ENCODE results near the gene ZNF106.

ZNF106 gene

GRCh38 chr15:42474827-42475226 lies 16.1 kb downstream of the ZNF106 start:
- no peak for DNase-seq (ENCODE audit: low read depth)

- no peak for DNase-seq (ENCODE audit: low read depth)
Observed at GRCh38 chr15:42471002-42471401, 19.9 kb downstream of the ZNF106 start.

- DNase-seq (ENCODE audit: low read depth), result no peak
Observed at GRCh38 chr15:42465520-42466259, 25.3 kb downstream of the ZNF106 start.

DNA sequence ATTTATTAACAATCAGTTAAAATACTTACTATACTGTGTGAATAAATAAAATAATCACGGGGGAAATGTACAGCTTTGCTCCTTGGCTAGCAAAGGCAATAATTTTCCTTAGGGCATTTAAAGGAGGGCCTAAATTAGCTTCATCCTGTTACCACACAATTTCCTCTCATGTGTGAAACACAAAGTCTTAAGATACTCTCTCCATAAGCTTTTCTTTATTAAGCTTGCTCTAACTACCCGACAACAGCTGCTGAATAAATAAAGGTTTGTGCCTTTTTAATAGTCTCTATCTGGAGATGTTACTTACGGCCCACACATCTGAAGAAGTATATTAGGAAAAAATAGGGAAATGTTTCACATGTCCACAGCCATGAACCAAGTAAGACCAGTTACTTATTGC lies 29.7 kb downstream of the ZNF106 start:
- no peak for DNase-seq (ENCODE audit: low read depth)

GRCh38 chr15:42457445-42458442 lies 33.2 kb downstream of the ZNF106 start:
- no peak for DNase-seq (ENCODE audit: low read depth)

GRCh38 chr15:42456971-42457370 lies 34.0 kb downstream of the ZNF106 start:
- DNase-seq (ENCODE audit: low read depth), result no peak

GRCh38 chr15:42456531-42456930 lies 34.4 kb downstream of the ZNF106 start:
- DNase-seq (ENCODE audit: low read depth), result no peak

DNA sequence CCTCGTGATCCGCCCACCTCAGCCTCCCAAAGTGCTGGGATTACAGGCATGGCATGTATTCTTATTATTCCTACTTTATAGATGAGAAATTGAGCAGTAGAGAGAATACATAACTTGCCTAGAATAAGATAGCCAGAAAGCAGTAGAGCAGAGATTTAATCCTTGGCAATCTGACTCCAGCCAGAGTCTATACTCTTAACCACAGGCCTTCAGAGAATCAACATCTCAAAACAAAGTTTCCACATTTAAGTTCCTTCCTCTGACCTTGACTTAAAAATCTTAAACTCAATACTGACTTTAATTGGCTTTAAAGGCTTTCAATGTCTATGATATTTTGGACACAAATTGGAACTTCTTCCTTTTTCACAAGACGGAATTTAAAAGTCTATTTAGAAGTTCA lies 37.1 kb downstream of the ZNF106 start:
- DNase-seq (ENCODE audit: low read depth), result no peak

GRCh38 chr15:42450425-42450790 lies 40.5 kb downstream of the ZNF106 start:
- DNase-seq (ENCODE audit: low read depth), result no peak

DNA sequence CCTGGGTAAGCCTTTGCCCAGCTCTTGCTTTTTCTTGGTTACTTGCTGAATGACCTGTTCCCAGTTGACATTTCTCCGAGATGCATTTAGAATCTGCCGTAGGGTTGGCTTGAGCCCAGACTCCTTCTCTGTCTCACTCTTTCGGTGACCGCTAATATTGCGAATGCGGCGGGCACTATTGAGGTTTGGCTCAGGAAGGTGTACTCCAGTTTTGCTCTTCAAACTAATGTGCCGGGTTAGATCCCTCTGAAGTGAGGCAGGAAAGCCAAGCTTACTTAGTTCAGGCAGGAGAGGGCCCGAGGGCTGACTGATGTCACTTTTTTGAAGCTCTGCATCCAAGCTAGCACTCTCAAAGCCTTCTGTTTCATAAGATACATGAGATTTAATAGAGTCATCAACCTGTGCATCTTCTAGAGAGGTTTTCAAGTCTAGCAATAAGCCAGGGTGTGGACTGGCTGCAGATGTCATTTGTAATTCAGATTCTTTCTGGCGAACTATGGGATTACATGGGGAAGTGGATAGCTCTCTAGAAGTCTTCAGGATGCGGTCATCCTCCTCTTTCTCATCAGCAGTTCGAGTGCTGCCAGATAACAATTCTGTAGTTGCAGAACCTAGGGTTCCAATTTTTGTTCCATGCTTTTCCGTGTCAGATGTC lies 41.0 kb downstream of the ZNF106 start:
- no peak for DNase-seq (ENCODE audit: low read depth)

GRCh38 chr15:42448281-42448680 lies 42.7 kb downstream of the ZNF106 start:
- DNase-seq (ENCODE audit: low read depth), result no peak

DNA sequence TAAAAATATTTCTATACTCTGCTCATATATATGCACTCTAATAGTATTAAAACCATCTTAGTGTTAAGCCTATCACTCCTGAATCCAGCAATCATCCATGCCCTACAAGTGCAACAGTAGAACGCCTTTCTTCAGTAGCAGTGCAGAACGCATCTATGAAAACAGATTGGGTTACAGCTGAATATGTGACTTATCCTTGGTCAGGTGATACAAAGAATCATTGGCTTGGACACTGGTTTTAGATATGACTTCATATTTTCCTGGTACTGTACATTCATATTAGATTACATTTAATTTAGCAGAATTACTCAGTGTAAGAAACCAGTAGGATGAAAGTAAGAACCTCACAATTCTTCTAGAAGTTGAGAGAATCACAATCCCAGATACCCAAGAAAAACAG lies 43.3 kb downstream of the ZNF106 start:
- DNase-seq (ENCODE audit: low read depth), result no peak

DNA sequence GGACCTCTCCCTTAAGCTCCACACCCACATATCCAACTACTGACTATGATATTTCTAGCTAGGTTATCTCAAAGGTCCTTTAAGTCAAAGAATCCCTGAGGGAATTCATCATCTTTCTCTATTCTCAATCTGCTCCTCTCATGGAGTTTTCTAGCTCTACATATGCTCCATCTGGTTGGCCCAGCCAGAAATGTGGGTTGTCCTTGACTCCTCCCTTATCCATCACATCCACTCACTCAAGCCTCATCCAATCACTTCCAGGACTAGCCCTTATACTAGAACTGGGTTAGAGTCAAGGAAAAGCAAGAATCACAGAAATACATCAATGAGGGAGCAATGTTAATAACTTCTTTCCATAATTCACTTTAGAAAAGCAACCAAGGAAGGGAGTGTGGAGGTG lies 45.4 kb downstream of the ZNF106 start:
- DNase-seq (ENCODE audit: low read depth), result no peak

- no peak for DNase-seq (ENCODE audit: low read depth)
Observed at GRCh38 chr15:42444415-42445063, 46.4 kb downstream of the ZNF106 start.

DNA sequence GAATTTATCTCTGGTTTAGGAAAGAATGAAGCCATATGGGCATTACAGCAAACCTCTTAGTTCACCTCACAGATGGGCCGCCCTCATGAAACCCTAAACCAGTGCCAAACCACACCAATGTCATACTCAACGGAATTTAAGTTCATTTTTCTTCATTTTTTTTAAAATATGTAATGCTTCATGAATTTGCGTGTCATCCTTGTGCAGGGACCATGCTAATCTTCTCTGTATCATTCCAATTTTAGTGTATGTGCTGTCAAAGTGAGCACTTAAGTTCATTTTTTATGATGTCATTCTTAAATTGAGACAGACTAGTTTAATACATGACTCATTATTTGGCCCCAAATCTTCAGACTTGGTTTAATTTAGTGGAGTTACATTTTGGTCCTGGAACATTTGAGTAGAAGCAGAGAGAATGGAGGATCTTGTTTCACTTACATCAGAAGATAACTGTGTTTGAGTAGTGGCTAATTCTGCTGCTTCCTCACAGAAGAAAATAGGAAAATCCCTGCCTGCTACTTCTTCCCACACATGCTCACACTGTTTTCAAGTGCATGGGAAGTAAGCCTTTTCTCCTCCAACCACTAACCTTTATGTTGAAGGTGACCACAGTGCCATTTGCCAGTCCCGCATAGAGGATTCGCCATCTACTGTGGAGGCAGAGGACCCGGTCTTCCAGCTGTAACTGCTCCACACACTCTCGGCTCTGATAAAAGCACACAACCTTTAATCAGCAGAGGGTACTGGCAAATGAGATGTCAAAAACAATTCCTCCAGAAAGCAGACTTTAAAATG lies 63.3 kb downstream of the ZNF106 start:
- no peak for DNase-seq (ENCODE audit: low read depth)

DNA sequence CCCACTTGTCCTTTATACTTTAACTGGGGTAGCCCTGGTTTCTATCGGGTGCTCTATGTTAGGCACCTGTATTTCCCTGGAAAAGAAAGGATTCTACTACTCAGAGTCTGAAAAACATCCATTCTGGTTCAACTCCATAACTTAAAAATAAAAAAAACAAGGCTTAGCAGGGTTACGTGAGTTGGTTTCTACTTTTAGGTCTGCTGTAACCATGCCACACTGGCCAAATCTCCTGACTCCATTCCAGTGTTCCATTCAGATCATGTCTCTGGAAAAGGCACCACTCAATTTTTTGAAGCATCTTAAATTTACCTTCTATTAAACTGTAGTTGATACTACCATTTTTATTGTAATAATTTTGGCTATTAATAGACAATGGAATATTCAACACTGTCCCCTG lies 69.6 kb downstream of the ZNF106 start:
- DNase-seq (ENCODE audit: low read depth), result no peak

GRCh38 chr15:42419369-42419768 lies 71.6 kb downstream of the ZNF106 start:
- no peak for DNase-seq (ENCODE audit: low read depth)

GRCh38 chr15:42413920-42414319 lies 77.0 kb downstream of the ZNF106 start:
- DNase-seq (ENCODE audit: low read depth), result no peak

- DNase-seq (ENCODE audit: low read depth), result no peak
Observed at GRCh38 chr15:42411884-42412283, 79.1 kb downstream of the ZNF106 start.

DNA sequence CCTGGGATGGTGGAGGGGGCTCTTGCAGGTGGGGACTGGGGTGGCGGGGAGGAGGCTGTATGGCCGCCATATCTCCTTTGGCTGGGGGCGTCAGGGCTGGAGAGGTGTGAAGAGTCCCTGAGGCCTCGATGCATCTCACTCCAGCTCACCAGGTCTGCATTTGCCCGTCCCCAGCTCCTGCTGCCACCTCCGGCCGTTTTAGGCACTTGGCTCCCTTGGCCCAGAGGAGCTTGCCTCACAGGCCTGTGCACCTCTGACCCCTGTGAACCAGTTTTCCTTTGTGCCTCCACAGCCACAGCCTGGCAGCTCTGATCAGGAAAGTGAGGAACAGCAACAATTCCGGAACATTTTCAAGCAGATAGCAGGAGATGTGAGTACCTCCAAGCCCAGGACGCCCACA lies 81.9 kb downstream of the ZNF106 start:
- DNase-seq (ENCODE audit: low read depth), result no peak

GRCh38 chr15:42408178-42408577 lies 82.8 kb downstream of the ZNF106 start:
- DNase-seq (ENCODE audit: low read depth), result no peak
